Measurements from ENCODE around the gene PLA2G4F. TPM values are rescaled to one million over a fixed set of nuclear protein-coding genes. Genes with fewer than 3 reads are reported as not detected.

PLA2G4F gene
- polyA plus RNA-seq, 1 experiment = not detected

- peaks cover 14% of the 10 kb centered on the region for H3K27me3 ChIP-seq (ENCODE audit: control insufficient read depth, insufficient read depth, low read length)
- TF ChIP-seq CTCF (IDR thresholded peaks at IDR 0.05; ENCODE audit: insufficient read depth, low read depth, low read length) = no peak
- H3K4me3 ChIP-seq (ENCODE audit: low read depth, low read length) = no peak overlapping the region
- ChIA-PET POLR2A (no interaction called here), CTCF (interaction anchor here (1.0 to 6.4 kb wide), 3 partner anchors 9 to 154 kb away, joined by 3 to 59 read pairs (median 10); no protein-coding TSS in a partner anchor)
- DNase-seq (ENCODE audit: low read depth) = no peak
- no peaks in the 10 kb centered on the region for H3K36me3 ChIP-seq (ENCODE audit: control insufficient read depth, insufficient read depth, low read length)
Measured at GRCh38 chr15:42143356-42143755, 13.1 kb downstream of the PLA2G4F start.

GRCh38 chr15:42141795-42142667 is 14.4 kb downstream of the PLA2G4F start:
- no peaks in the 10 kb centered on the region for H3K36me3 ChIP-seq (ENCODE audit: control insufficient read depth, insufficient read depth, low read length)

GRCh38 chr15:42141246-42141645 is 15.2 kb downstream of the PLA2G4F start:
- no peaks in the 10 kb centered on the region for H3K36me3 ChIP-seq (ENCODE audit: control insufficient read depth, insufficient read depth, low read length)
- peaks cover 12% of the 10 kb centered on the region for H3K27me3 ChIP-seq (ENCODE audit: control insufficient read depth, insufficient read depth, low read length)
- POLR2A ChIA-PET = no interaction called here
- CTCF ChIA-PET = interaction anchor here (5.9 to 6.4 kb wide), 2 partner anchors 59 to 152 kb away, joined by 52 to 59 read pairs; no protein-coding TSS in a partner anchor
- H3K4me3 ChIP-seq (ENCODE audit: low read depth, low read length) = no peak overlapping the region
- DNase-seq (ENCODE audit: low read depth) = no peak
- no peak for TF ChIP-seq CTCF (IDR thresholded peaks at IDR 0.05; ENCODE audit: insufficient read depth, low read depth, low read length)

More at GRCh38 chr15:42141795-42142667, 14.4 kb downstream of the PLA2G4F start:
- no peak for TF ChIP-seq CTCF (IDR thresholded peaks at IDR 0.05; ENCODE audit: insufficient read depth, low read depth, low read length)
- Histone ChIP-seq H3K27me3 (ENCODE audit: control insufficient read depth, insufficient read depth, low read length) (peaks cover 14% of the 10 kb centered on the region), H3K4me3 (ENCODE audit: low read depth, low read length) (no peak overlapping the region)
- ChIA-PET POLR2A (no interaction called here), CTCF (interaction anchor here (1.0 to 6.4 kb wide), 5 partner anchors 8 to 152 kb away, joined by 3 to 59 read pairs (median 10); no protein-coding TSS in a partner anchor)
- no peak for DNase-seq (ENCODE audit: low read depth)

GRCh38 chr15:42140383-42141070 is 15.9 kb downstream of the PLA2G4F start:
- H3K27me3 ChIP-seq (ENCODE audit: control insufficient read depth, insufficient read depth, low read length) = peaks cover 11% of the 10 kb centered on the region
- H3K36me3 ChIP-seq (ENCODE audit: control insufficient read depth, insufficient read depth, low read length) = no peaks in the 10 kb centered on the region
- no peak for TF ChIP-seq CTCF (IDR thresholded peaks at IDR 0.05; ENCODE audit: insufficient read depth, low read depth, low read length)
- ChIA-PET CTCF (interaction anchor here (2.1 to 6.4 kb wide), 4 partner anchors 10 to 151 kb away, joined by 8 to 59 read pairs (median 30); no protein-coding TSS in a partner anchor), POLR2A (no interaction called here)
- no peak for DNase-seq (ENCODE audit: low read depth)
- H3K4me3 ChIP-seq (ENCODE audit: low read depth, low read length) = no peak overlapping the region

GRCh38 chr15:42139596-42139995 is 16.8 kb downstream of the PLA2G4F start:
- CTCF ChIA-PET = interaction anchor here (1.1 to 6.4 kb wide), 6 partner anchors 9 to 332 kb away, joined by 4 to 59 read pairs (median 8); no protein-coding TSS in a partner anchor
- no peaks in the 10 kb centered on the region for H3K36me3 ChIP-seq (ENCODE audit: control insufficient read depth, insufficient read depth, low read length)
- no peak for TF ChIP-seq CTCF (IDR thresholded peaks at IDR 0.05; ENCODE audit: insufficient read depth, low read depth, low read length)
- no peak for DNase-seq (ENCODE audit: low read depth)
- H3K4me3 ChIP-seq (ENCODE audit: low read depth, low read length) = no peak overlapping the region
- peaks cover 11% of the 10 kb centered on the region for H3K27me3 ChIP-seq (ENCODE audit: control insufficient read depth, insufficient read depth, low read length)
- POLR2A ChIA-PET = no interaction called here

Measured in BJ (cell line).